ENCODE data around the gene HOXA7.

The HOXA7 gene

GRCh38 chr7:27118580-27118979, 37.9 kb downstream of the HOXA7 start:
- DNase-seq (ENCODE audit: low spot score), result no peak

GRCh38 chr7:27117887-27118491, 38.5 kb downstream of the HOXA7 start:
- DNase-seq (ENCODE audit: low spot score), result no peak

GRCh38 chr7:27116962-27117886, 39.3 kb downstream of the HOXA7 start:
- no peak for DNase-seq (ENCODE audit: low spot score)

GRCh38 chr7:27116031-27116961, 40.2 kb downstream of the HOXA7 start:
- DNase-seq (ENCODE audit: low spot score), result no peak

- DNase-seq (ENCODE audit: low spot score), result no peak
These were observed 41.1 kb downstream of the HOXA7 start for GRCh38 chr7:27115221-27116026.

- no peak for DNase-seq (ENCODE audit: low spot score)
These were observed 41.6 kb downstream of the HOXA7 start for GRCh38 chr7:27114881-27115220.

- no peak for DNase-seq (ENCODE audit: low spot score)
These were observed 42.3 kb downstream of the HOXA7 start for GRCh38 chr7:27113991-27114769.

- no peak for DNase-seq (ENCODE audit: low spot score)
These were observed 43.2 kb downstream of the HOXA7 start for GRCh38 chr7:27112955-27113949.

GRCh38 chr7:27112361-27112760, 44.1 kb downstream of the HOXA7 start:
- no peak for DNase-seq (ENCODE audit: low spot score)

GRCh38 chr7:27111751-27112277, 44.7 kb downstream of the HOXA7 start:
- DNase-seq (ENCODE audit: low spot score), result no peak

GRCh38 chr7:27111042-27111750, 45.3 kb downstream of the HOXA7 start:
- DNase-seq (ENCODE audit: low spot score), result no peak

- DNase-seq (ENCODE audit: low spot score), result no peak
These were observed 46.1 kb downstream of the HOXA7 start for GRCh38 chr7:27110186-27111031.

GRCh38 chr7:27109466-27110185, 46.8 kb downstream of the HOXA7 start:
- DNase-seq (ENCODE audit: low spot score), result no peak

GRCh38 chr7:27108390-27109127, 47.9 kb downstream of the HOXA7 start:
- no peak for DNase-seq (ENCODE audit: low spot score)

GRCh38 chr7:27107391-27108381, 48.8 kb downstream of the HOXA7 start:
- no peak for DNase-seq (ENCODE audit: low spot score)

Data from Ammon's horn (tissue), 1 donor.